Left ventricle myocardium inferior (tissue), 1 donor: ENCODE data around the gene IFITM10. TPM values are rescaled to one million over a fixed set of nuclear protein-coding genes. Genes with fewer than 3 reads are reported as not detected.

Experiments used
- DNase-seq: peaks from one replicate; pipeline ENCODE4 v3.0.0-alpha.2; 2020
- H3K27ac ChIP-seq: fragments of 200-600 bp; replicated peaks from 2 replicates; pipeline ENCODE4 v1.8.0; 2021
- H3K27me3 ChIP-seq: fragments of 200-600 bp; 2 replicates; pipeline ENCODE4 v1.8.0; 2021; ENCODE audit warnings: low read depth
- H3K36me3 ChIP-seq: fragments of 200-600 bp; 2 replicates; pipeline ENCODE4 v1.8.0; 2021
- H3K4me1 ChIP-seq: fragments of 200-600 bp; 2 replicates; pipeline ENCODE4 v1.8.0; 2021
- H3K4me3 ChIP-seq: fragments of 200-600 bp; 2 replicates; pipeline ENCODE4 v1.8.0; 2021; ENCODE audit warnings: mild to moderate bottlenecking, moderate library complexity
- H3K9me3 ChIP-seq: fragments of 200-600 bp; replicated peaks from 2 replicates; pipeline ENCODE4 v1.8.0; 2021
- CTCF ChIP-seq: fragments of 200-600 bp; IDR thresholded peaks from 2 replicates; pipeline ENCODE4 v1.8.0; 2021; ENCODE audit warnings: antibody characterized with exemption, mild to moderate bottlenecking, borderline replicate concordance
- intact Hi-C: fragments of 100-400 bp; cut with micrococcal nuclease; formaldehyde crosslinking; loops from one replicate; pipeline ENCODE4 v1.11.0; 2022
- total RNA-seq: library from RNA; stranded (reverse); fragmentation: NEBNext Ultra II Directional; extraction: Animal tissue kit (Norgen Biotek cat#: 25700); gene quantifications from one replicate; pipeline ENCODE4 v1.2.1, GENCODE V29; 2021
- donor health status: DM: no; HTN: yes; CAD: no; lungs with severe emphysema.

Gene IFITM10
- total RNA-seq, 1 donor from 2014 or later: 0.58 TPM

- Histone ChIP-seq H3K4me3 (no peak overlapping the region), H3K4me1 (no peaks in the 10 kb centered on the region), H3K9me3 (no peaks in the 10 kb centered on the region), H3K27me3 (peaks cover 31% of the 10 kb centered on the region), H3K27ac (no peak overlapping the region), H3K36me3 (no peaks in the 10 kb centered on the region)
- intact Hi-C loops: no loop called here
- TF ChIP-seq CTCF: no peak
- no peak for DNase-seq
Measured at GRCh38 chr11:1782831-1783724, 32.7 kb upstream of the IFITM10 start.

DNA sequence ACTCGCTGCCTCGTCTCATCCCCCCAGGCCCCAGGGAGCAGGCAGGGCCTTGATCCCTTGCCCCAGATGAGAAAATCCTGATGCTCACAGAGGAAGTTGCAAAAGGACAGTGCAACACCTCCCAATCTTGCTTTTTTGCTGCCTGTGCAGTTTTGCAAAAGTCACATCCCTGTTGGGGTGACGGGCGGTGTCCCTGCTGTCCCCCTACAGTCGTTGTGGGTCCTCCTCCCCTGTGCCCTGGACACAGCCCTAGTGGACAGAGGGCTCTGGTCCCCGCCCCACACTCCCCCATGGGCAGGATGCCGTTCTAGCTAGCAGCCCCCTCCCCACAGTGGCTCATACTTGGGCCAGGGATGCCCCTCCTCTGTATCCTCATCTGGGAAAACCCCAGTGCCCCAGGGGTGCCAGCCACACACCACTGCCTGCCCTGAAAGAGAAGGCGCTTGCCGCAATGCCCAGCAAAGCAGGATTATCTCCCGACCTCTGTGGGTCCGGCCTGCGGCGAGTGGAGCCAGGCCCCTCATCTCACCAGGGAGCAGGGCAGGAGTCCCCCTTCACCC lies 31.7 kb upstream of the IFITM10 start:
- Histone ChIP-seq H3K36me3 (no peaks in the 10 kb centered on the region), H3K9me3 (no peaks in the 10 kb centered on the region), H3K27ac (no peak overlapping the region), H3K4me3 (no peak overlapping the region), H3K27me3 (peaks cover 33% of the 10 kb centered on the region), H3K4me1 (no peaks in the 10 kb centered on the region)
- intact Hi-C loops: no loop called here
- TF ChIP-seq CTCF: no peak
- no peak for DNase-seq

GRCh38 chr11:1781593-1781975 lies 31.2 kb upstream of the IFITM10 start:
- Histone ChIP-seq H3K4me1 (no peaks in the 10 kb centered on the region), H3K36me3 (no peaks in the 10 kb centered on the region), H3K27ac (no peak overlapping the region), H3K27me3 (peaks cover 33% of the 10 kb centered on the region), H3K4me3 (no peak overlapping the region), H3K9me3 (peaks cover 2% of the 10 kb centered on the region)
- TF ChIP-seq CTCF: no peak
- DNase-seq: no peak
- intact Hi-C loops: no loop called here

DNA sequence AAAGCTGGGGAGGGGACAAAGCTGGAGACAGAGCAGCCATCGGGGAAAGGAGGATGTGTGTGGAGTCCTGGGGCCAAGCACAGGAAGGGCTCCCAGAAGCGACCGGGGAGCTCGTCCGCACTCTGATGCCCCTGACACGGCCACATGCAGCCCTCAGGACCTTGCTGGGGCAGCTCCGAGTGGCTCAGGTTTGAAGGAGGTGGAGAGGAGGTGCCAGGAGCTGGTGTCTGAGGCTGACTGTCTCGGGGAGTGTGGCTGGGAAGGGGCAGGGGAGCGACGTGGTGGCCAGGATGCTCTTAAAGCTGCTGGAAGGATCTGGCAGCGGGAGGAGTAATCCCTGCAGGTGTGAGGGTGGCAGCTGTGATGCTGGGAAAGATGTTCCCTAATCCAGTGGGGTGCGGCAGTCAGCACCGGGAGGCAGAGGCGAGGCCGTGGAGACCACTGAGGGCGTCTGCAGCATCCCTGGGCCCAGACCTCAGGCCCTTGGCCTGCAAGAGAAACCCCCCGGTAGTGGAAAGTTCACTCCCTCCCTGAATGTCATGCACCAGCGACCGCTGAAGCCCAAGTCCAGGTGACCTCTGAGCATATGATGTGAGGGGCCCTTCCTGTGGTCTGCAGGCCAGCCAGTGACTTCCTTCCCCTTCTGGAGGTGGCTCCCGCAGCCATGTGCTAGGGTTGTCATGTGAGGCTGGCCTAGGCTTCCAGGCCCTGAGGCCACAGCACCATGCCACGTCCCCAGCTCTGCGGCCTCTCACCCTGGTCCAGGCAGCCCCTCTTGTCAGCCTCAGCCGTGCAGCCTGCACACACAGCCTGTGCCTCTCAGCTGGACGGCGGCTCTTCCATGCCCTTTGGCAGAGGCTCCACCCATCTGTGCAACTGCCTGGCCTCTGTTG lies 30.6 kb upstream of the IFITM10 start:
- peaks cover 6% of the 10 kb centered on the region for H3K9me3 ChIP-seq
- no peak overlapping the region for H3K4me3 ChIP-seq
- TF ChIP-seq CTCF: no peak
- no peaks in the 10 kb centered on the region for H3K36me3 ChIP-seq
- no peaks in the 10 kb centered on the region for H3K4me1 ChIP-seq
- H3K27ac ChIP-seq: no peak overlapping the region
- peaks cover 33% of the 10 kb centered on the region for H3K27me3 ChIP-seq
- DNase-seq: no peak
- intact Hi-C loops: no loop called here

GRCh38 chr11:1779806-1780699 lies 29.7 kb upstream of the IFITM10 start:
- Histone ChIP-seq H3K9me3 (peaks cover 6% of the 10 kb centered on the region), H3K36me3 (no peaks in the 10 kb centered on the region), H3K4me3 (no peak overlapping the region), H3K27ac (no peak overlapping the region), H3K4me1 (no peaks in the 10 kb centered on the region), H3K27me3 (peaks cover 33% of the 10 kb centered on the region)
- intact Hi-C loops: no loop called here
- DNase-seq: no peak
- no peak for TF ChIP-seq CTCF
